ENCODE measurements around the gene PPP2CA.
"Not testable (repeated sequence)": the region's sequence is repeated elsewhere in the genome, so short reads cannot be mapped to it uniquely, and the experiment has no call there.

The PPP2CA gene

DNA sequence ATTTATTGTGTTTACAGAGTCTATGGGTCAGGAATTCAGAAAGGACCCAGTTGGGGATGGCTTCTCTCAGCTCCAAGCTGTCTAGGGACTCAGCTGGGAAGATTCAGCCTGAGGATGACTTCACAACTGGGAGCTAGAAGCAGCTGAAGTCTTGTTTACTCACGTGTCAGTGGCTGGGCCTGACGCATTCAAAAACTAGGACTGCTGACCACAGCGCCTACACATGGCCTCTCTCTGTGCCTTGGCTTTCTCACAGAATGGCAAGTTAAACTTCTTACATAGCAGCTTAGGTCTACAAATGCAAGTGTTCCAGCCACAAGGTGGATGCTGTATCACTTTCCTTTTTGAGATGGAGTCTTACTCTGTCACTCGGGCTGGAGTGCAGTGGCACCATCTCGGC, 16.3 kb upstream of the PPP2CA start:
- no peak for DNase-seq

DNA sequence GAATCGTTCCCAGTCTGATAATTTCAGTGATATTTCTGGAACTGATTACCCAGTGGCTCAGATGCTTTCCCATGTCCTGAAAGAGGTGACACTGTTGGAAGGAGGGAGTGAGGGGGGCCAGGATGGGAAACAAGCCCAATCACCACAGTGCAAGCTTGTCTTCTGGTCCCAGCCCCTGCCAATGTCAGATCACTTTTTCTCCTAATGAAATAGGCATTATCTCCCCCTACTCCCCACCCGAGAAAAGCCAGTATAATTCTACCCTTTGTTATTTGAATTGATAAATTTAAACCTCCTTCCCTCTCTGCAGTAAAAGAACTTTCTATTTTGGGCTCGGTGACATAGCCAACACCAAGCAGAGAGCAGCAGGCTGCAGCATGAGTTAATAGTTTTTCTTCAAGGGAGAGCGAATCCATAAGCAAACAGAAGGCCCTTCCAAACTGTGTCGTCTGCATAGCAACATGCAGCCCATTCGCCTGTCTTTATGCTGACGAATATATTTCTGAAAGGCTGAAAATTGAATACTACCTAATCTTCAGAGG, 14.6 kb upstream of the PPP2CA start:
- DNase-seq = no peak

DNA sequence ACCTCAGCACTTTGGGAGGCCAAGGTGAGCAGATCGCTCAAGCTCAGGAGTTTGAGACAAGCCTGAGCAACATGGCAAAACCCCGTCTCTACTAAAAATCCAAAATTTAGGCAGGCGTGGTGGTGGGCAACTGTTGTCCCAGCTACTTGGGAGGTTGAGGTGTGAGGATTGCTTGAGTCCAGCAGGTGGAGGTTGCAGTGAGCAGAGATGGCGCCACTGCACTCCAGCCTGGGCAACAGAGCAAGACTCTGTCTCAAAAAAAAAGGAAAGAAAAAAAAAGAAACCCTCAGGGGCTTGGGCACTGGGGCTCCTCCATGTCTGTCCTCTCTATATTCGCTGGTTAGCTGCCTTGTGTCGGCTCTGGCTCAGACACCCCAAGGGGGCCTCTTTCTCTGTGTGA, 10.9 kb upstream of the PPP2CA start:
- DNase-seq = no peak

DNA sequence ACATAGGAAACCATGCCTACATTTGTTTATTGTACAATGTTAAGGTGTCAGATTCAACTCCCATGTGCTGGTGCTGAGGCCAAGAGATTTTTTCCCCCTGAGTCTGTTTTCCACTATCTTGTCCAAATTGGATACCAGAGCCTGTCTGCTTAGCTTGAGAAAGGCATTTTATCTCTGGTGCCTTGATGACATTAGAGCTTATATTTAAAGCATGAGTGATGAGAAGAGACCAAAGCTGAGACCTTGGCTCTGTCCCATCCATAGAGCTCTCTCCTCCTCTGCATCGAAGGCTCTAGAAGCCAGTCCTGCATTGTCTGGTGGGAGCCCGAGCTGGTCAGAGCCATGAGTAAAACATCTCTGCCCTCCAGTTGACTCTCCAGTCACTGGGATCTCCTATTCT, 10.4 kb upstream of the PPP2CA start:
- DNase-seq = no peak

DNA sequence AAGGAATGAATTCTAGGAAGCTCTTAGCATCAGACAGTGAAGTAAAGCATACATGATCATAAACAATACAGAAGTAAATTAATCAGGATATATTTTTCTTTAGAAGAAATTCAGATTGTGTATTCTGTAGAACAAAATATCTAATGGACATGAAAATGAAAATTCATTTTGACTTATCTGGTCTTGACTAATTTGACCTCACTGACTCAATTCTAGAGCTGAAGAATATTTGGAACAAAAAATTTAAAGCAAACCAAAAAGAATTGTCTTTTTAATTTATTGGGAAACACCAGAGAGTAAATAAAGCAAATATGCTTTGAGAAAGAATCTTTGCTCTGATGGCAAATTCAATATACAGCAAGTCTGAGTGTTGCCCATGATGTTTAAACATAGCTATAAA, 2.8 kb upstream of the PPP2CA start:
- no peak for DNase-seq

DNA sequence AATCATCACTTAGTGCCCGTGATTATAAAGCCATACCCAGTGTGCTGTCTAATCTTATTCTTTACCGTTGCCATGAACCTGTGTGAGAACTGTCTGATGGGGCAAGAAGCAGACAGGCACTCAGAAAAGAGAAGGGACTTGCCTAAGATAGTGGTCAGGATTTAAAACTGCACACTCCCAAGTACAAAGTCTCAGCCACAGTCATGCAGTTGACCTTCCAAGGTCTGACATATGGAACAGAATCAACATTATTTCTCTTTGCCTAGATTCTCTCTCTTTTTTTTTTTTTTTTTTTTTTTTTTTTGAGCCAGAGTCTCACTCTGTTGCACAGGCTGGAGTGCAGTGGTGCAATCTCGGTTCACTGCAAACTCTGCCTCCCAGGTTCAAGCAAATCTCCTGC, 1.9 kb upstream of the PPP2CA start:
- no peak for DNase-seq

DNA sequence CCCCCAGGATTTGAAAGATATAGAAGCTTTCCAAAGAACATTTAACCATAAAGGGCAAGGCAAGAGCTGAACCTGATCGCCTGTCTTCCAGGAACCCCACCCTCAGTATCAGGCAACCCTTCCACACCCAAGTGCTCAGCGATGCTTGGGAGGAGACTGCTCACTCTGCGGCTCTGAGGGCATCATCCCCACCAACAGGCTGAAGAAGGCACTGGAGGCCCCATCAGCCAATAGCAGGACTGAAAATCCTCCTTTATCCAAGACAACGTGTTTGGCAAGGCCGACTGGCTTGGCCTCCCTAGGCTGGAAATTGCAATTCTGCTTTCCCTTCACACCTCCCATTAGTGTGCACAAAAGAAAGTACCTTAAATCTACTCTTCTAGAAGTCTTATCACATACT, 1.4 kb upstream of the PPP2CA start:
- DNase-seq = peak; percentile 33

DNA sequence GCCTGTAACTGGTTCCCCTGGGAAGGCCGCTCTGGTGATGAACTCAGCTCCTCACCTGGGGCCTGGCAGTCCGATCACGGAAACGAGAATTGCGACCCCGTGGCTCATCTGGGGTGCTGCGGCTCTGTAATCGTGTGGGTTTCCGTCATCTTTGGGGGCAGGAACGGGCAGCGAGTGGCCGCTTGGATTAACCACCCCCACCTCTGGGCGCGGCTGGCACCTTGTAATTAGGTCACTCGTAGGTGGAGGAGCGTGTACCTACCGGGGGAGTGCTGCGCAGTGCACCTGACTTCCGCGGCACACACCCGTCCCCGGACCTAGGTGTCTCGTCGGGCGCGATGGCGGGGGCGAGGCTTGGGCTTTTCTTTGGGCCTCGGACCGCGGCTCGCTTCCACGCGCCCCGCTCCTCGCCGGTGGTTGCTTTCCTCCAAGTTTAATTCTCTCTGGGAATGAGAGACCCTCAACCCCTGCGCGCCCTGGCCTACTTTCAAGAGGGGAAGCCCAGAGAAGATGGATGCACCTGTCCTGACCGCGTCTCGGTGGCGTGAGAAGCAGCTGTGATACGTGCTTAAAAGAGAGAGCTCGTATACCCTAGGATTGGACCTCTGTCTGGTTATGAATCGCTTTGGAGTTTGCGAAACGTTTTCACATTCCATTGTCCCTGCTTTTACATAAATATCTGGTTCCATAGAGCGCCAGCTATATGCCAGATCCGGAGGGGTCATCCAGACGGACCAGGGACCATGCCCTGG, 744 bp upstream of the PPP2CA start:
- peak; percentile 48 for DNase-seq

DNA sequence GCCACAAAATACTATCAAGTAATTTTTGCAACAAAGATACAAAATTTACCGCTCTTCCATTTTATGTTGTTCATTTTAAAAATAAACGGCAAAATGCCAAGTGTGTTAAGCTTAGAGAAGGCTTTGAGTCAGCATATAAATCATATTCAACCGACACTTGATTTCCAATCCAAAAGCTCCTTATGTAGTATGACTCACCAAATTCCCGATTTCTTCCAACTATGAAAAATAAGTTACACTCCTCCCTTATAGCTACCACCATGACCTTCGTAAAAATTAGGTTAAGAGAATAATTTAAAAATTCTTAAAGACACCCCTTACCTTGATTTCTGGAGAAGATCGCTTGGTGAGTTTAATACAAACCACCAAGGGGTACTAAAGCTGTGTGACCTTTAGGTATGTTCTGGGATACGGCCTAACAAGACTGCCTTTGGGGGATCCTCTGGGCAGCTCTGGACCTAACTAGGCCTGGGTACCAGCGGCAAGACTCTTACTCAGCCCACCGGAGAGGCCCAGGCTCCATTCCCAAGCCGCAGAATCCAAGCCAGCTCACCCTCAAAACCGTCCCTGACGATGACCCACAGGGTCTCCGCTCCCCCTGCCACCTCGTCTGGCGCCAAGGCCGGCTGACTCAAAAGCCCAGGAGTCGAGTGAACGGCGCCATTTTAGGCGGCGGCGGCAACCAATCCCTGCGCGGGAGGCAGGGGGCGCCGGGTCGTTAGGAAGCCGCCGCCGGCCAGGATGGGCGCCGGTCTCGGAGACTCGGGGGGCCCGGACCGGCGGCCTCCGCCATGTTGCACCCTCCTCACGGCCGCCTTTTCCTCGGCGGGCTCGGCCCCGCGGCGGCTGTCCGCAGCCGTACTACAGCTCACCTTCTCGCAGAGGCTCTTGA, 739 bp downstream of the PPP2CA start:
- no peak for DNase-seq

DNA sequence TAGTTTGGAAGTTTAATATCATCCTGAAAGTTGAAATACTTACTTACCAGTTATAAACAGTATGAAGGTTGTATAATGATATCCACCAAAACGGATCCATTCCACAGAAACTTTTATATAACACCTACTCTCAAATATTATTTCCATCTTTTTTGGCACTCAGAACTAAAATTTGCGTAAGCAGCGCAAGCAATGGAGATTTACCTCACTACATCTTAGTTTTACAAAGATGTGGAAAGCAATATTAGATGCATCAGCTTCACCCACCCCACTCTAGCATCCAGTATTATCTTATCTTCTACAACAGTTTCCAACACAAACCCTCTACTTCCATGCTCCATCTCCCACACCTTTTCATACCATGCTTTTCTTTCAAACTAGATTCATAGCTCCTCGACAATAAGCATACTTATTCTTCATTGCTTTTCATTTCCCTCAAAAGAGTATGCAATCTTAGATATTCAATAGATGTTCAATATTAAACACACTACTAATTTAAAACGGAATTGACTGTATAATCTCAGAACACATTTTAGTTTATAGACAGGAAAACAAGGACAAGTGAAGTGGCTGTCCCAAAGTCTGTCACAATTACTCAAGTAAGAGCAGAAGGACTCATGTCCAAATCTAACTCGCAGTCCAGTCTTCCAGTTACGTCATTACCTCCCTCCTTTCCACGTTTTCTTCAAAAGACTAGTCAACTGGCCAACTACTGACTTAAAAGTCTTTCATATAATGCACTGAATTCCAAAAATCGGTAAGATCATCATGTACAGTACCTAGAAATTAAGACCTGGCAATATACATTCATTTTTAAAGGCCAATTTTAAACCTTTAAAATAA, 2.2 kb downstream of the PPP2CA start:
- no peak for DNase-seq

DNA sequence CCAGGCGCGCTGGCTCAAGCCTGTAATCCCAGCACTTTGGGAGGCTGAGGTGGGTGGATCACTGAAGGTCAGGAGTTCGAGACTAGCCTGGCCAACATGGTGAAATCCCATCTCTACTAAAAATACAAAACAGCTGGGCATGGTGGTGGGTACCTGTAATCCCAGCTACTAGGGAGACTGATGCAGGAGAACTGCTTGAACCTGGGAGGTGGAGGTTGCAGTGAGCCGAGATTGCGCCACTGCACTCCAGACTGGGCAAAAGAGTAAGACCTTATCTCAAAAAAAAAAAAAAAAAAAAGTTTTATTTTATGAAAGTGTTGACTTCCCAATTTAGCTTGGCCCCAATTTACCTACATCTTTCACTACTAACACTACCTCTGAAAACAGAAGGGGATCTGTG, 4.2 kb downstream of the PPP2CA start:
- not testable (repeated sequence) for DNase-seq

DNA sequence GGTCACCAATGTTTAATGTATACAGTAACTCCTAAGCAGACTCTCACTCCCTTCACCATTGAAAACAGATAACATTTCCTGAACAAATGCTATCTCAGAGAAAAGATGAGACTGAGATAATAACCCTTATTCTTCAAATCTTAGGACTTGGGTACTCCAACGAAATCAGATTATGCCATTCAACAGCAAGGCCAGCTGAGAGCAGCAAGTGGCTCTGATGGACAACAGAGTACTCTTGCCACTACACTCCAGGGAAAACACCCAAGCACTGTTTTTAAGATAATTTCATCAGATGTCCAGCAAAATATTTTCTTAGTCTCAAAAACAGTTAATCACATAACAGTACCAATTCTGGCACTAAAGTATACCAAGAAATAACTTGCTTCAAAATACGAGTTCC, 10.1 kb downstream of the PPP2CA start:
- DNase-seq = no peak

DNA sequence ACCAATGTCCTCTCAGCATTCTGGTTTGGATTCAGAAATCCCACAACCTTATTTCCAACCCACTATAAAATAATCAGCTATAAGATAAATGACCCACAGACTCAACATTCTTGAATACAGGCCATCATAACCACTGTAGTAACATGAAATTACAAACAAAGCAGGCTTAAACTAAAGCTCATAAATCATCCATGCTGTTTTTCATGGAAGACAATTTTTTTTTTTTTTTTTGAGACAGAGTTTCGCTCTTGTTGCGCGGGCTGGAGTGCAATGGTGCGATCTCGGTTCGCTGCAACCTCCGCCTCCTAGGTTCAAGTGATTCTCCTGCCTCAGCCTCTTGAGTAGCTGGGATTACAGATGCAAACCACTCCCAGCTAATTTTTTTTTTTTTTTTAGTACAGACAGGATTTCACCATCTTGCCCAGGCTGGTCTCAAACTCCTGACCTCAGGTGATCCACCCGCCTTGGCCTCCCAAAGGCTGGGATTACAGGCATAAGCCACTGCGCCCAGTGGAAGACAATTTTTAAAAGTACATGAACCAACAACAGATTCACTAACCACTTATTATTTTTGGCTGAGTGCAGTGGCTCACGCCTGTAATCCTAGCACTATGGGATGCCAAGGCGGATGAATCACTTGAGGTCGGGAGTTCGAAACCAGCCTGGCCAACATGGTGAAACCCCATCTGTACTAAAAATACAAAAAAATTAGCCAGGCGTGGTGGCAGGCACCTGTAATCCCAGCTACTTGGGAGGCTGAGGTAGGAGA, 14.4 kb downstream of the PPP2CA start:
- DNase-seq = not testable (repeated sequence)

DNA sequence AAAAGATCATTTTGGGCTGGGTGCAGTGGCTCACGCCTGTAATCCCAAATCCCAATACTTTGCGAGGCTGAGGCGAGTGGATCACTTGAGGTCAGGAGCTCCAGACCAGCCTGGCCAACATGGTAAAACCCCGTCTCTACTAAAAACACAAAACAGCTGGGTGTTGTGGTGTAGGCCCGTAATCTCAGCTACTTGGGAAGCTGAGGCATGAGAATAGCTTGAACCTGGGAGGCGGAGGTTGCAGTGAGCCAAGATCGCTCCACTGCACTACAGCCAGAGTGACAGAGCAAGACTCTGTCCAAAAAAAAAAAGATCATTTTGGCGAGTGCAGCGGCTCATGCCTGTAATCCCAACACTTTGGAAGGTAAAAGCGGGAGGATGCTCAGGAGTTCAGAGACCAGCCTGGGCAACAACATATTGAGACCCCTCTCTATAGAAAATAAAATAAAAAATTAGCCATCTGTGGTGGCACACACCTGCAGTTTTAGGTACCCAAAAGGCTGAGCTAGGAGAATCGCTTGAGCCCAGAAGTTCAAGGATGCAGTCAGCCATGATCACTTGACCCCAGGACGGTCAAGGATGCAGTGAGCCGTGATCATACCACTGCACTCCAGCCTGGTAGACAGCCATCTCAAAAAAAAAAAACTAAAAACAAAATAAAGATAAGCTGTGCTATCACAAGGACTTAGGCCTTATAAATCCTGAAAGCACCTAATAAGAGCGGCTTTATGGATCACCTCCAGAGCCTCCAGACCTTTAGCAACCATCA, 16.2 kb downstream of the PPP2CA start:
- no peak for DNase-seq

DNA sequence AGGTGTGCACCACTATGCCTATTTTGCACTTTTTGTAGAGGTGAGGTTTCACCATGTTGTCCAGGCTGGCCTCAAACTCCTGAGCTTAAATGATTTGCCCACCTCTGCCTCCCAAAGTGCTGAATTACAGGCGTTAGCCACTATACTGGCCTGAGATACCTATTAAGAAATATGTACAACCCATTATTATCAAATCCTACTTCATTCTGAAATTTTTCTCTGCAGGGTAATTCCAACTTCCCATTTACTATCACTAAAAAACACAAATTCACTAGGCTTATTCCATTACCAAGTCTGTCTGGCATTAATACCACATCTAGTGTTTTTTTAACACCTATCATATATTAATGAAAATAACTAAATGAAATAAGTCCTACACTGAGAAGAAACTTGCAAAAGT, 18.2 kb downstream of the PPP2CA start:
- no peak for DNase-seq

DNA sequence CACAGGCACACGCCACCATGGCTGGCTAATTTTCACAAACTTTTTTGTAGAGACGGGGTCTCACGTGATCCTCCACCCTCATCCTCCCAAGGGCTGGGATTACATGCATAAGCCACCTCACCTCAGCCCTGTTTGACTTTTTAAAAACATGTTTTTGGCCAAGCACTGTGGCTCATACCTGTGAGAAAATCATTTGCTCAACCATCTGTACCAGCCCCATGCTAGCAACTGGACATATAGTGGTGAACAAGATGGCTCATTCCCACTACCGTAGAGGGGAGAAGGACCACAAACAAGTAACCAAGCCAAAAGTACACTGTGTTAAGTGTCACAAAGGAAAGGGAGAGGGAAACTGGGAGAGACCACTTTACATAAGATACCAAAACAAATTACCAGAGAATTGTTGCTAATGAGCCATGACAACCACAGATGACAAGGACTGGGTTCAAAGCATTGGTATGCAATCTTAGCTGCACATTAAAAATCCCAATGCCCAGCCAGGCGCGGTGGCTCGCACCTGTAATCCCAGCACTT, 19.2 kb downstream of the PPP2CA start:
- DNase-seq = no peak

DNA sequence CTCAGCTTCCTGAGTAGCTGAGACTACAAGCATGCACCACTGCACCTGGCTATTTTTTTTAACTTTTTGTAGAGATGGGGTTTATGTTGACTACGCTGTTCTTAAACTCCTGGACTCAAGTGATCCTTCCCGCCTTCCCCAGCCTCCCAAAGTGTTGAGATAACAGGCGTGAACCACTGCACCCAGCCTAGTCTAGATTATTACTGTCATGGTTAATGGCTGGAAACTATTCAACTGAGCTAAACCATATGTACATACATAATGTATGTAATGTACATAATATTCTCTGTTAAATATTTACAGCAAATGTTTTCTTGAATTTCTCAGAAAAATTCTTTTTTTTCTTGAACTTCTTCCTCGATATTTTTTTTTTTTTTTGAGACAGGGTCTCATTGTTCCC, 21.3 kb downstream of the PPP2CA start:
- no peak for DNase-seq

DNA sequence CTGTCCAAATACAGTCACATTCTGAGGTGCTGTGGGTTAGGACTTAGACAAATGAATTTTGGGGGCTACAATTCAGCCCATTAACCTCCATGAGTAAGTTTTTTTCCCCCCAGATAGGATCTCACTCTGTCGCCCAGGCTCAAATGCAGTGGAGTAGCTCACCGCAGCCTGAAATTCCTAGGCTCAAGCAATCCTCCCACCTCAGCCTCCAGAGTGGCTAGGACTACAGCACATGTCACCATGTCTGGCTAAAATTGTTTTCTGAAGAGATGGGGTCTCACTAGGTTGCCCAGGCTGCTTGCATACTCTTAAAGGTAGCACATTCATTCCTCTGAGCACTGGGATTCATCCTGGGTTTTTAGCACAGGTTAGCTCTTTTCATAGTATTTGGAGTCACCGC, 22.2 kb downstream of the PPP2CA start:
- DNase-seq = no peak

DNA sequence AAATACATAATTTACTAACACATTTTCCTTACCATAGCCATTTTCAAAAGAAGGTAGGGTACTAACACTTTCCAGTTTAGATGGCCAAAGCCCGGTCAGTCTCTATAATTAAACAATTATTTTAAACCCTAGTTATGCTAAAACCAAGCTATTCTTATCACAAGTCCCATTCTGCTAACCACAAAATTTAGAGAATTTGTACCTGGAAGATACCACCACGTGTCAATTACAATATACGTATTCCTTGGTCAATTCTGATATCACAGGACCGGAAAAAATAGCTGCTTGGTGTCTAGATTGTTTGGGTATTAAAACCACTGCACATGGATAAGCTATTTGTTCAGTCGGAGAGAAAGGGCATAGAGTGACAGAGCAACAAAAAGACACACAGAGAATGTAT, 30.2 kb downstream of the PPP2CA start:
- DNase-seq = no peak

DNA sequence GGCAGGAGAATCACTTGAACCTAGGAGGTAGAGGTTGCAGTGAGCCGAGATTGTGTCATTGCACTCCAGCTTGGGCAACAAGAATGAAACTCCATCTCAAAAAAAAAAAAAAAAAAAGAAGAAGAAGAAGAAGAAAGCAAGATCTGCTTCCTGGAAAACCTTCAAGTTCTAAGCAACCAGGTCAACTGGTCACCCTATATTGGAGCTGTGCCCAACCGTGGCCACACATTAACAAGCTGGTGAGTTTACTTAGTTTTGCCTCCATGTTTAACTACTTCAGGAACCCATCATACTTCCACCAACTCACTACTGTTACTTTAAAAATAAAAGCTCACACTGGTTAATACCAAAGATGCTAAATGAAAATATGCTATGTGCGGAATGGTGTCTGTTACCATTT, 36.8 kb downstream of the PPP2CA start:
- DNase-seq = no peak

DNA sequence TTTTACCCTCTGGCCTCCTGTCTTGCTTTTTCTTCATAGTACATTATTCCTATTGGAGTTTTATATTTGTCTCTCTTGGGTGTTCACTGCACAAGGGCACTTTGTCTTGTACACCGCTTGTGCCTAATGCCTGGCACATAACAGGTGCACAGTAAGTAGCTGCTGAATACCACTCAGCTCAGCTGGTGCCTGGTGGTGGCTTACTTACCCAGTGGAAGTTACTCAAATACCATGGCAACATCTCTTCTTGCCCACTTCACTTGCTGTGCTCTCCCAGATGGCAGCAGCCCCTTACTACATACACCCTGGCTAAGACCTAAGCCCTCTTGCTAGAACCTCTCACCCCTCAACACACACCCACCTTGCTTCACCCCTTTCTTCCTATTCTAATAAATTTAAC, 37.8 kb downstream of the PPP2CA start:
- no peak for DNase-seq

All from NCI-H1436 treated with DMSO at 0.1 percent for 48 hours (cell line).